IMR-90 (cell line): ENCODE data around the gene C1QTNF3. TPM values are rescaled to one million over a fixed set of nuclear protein-coding genes. Genes with fewer than 3 reads are reported as not detected.

Source experiments
- ATAC-seq: fragments of 200-7000 bp; cut with Tn5 transposase; 2 replicates; pipeline ENCODE4 v1.9.1; 2020; ENCODE audit warnings: low read depth, mild to moderate bottlenecking, moderate library complexity
- BruUV-seq: library from RNA; stranded (reverse); fragments of 400-500 nt; replicated peaks from 2 replicates; lab custom pipeline; 2021; lab: Mats Ljungman, UMichigan
- CTCF ChIA-PET: fragments of 300-600 bp; formaldehyde crosslinking; extraction: SDS; loops from one replicate; lab custom pipeline; 2021; ENCODE audit warnings: antibody characterized with exemption; lab: Yijun Ruan, JAX
- POLR2A ChIA-PET: fragments of 300-600 bp; sonication (Branson Sonifier 250); formaldehyde crosslinking; loops from one replicate; lab custom pipeline; 2022; ENCODE audit warnings: antibody characterized with exemption; ENCODE audit not compliant: unreplicated experiment; lab: Charles Lee
- DNase-seq: peaks from one replicate; pipeline ENCODE4 v3.0.0; 2013
- H2AFZ ChIP-seq: replicated peaks from 2 replicates; pipeline ENCODE3; 2013; ENCODE audit warnings: low read length, mild to moderate bottlenecking; ENCODE audit not compliant: poor library complexity
- H2AK5ac ChIP-seq: 2 replicates; pipeline ENCODE4 v1.6.1; 2013; ENCODE audit warnings: low read depth, low read length, inconsistent platforms
- H2AK9ac ChIP-seq: replicated peaks from 2 replicates; pipeline ENCODE3; 2013; ENCODE audit warnings: mild to moderate bottlenecking, low read depth, low read length, moderate library complexity; ENCODE audit not compliant: poor library complexity
- H2BK120ac ChIP-seq: 2 replicates; pipeline ENCODE4 v1.6.1; 2013; ENCODE audit warnings: low read depth, low read length, inconsistent platforms
- H2BK15ac ChIP-seq: 3 replicates; pipeline ENCODE4 v1.6.1; 2013; ENCODE audit warnings: low read depth, low read length, inconsistent platforms
- H2BK20ac ChIP-seq: 2 replicates; pipeline ENCODE4 v1.6.1; 2013; ENCODE audit warnings: low read depth, mild to moderate bottlenecking, inconsistent platforms, low read length, moderate library complexity
- H2BK5ac ChIP-seq: 2 replicates; pipeline ENCODE4 v1.6.1; 2013; ENCODE audit warnings: mild to moderate bottlenecking, low read depth, low read length, inconsistent platforms; ENCODE audit not compliant: poor library complexity, severe bottlenecking
- H3K14ac ChIP-seq: replicated peaks from 2 replicates; pipeline ENCODE4 v1.6.1; 2013; ENCODE audit warnings: low read depth, low read length, inconsistent platforms
- H3K18ac ChIP-seq: 2 replicates; pipeline ENCODE4 v1.6.1; 2013; ENCODE audit warnings: low read depth, low read length, control low read depth
- H3K23ac ChIP-seq: 2 replicates; pipeline ENCODE4 v1.6.1; 2013; ENCODE audit warnings: low read depth, low read length, inconsistent platforms
- H3K27ac ChIP-seq: 2 replicates; pipeline ENCODE4 v1.5.1; 2013; ENCODE audit warnings: mild to moderate bottlenecking, control low read depth, low read length; ENCODE audit not compliant: insufficient read depth
- H3K27me3 ChIP-seq: 2 replicates; pipeline ENCODE4 v1.6.1; 2013; ENCODE audit warnings: low read length; ENCODE audit not compliant: control insufficient read depth, insufficient read depth
- H3K36me3 ChIP-seq: 2 replicates; pipeline ENCODE4 v1.6.1; 2013; ENCODE audit warnings: low read length, mixed read lengths; ENCODE audit not compliant: control insufficient read depth, insufficient read depth
- H3K4ac ChIP-seq: 2 replicates; pipeline ENCODE4 v1.6.1; 2013; ENCODE audit warnings: low read depth, low read length, inconsistent platforms
- H3K4me1 ChIP-seq: 2 replicates; pipeline ENCODE4 v1.6.1; 2013; ENCODE audit warnings: low read length, mixed read lengths; ENCODE audit not compliant: control insufficient read depth, insufficient read depth
- H3K4me2 ChIP-seq: 2 replicates; pipeline ENCODE4 v1.6.1; 2013; ENCODE audit warnings: low read depth, mild to moderate bottlenecking, control low read depth, low read length, moderate library complexity
- H3K4me3 ChIP-seq: 2 replicates; pipeline ENCODE4 v1.5.1; 2013; ENCODE audit warnings: low read depth, mild to moderate bottlenecking, control low read depth, low read length, moderate library complexity; ENCODE audit not compliant: insufficient read depth
- H3K56ac ChIP-seq: 2 replicates; pipeline ENCODE4 v1.6.1; 2013; ENCODE audit warnings: low read length, inconsistent platforms; ENCODE audit not compliant: insufficient read depth; ENCODE audit errors: extremely low read depth
- H3K79me1 ChIP-seq, 2 experiments: 2 replicates each; pipeline ENCODE4 v1.6.1; 2013; ENCODE audit warnings: low read length in 2 of 2, inconsistent platforms in 1 of 2, low read depth in 1 of 2
- H3K9ac ChIP-seq: 2 replicates; pipeline ENCODE4 v1.6.1; 2013; ENCODE audit warnings: low read depth, low read length, control low read depth
- H3K9me1 ChIP-seq: 2 replicates; pipeline ENCODE4 v1.6.1; 2013; ENCODE audit warnings: low read length, inconsistent platforms; ENCODE audit not compliant: insufficient read depth
- H3K9me3 ChIP-seq: 2 replicates; pipeline ENCODE4 v1.6.1; 2013; ENCODE audit warnings: low read length; ENCODE audit not compliant: control insufficient read depth, insufficient read depth
- H4K20me1 ChIP-seq: 2 replicates; pipeline ENCODE4 v1.6.1; 2013; ENCODE audit warnings: low read length, inconsistent platforms; ENCODE audit not compliant: insufficient read depth
- H4K5ac ChIP-seq: 2 replicates; pipeline ENCODE4 v1.6.1; 2013; ENCODE audit warnings: mild to moderate bottlenecking, low read depth, low read length, control low read depth
- H4K8ac ChIP-seq, 2 experiments: 2 replicates each; pipeline ENCODE4 v1.6.1; 2013; ENCODE audit warnings: low read depth in 2 of 2, low read length in 2 of 2, control low read depth in 1 of 2, inconsistent platforms in 1 of 2
- H4K91ac ChIP-seq: 2 replicates; pipeline ENCODE4 v1.6.1; 2013; ENCODE audit warnings: low read depth, low read length, inconsistent platforms; ENCODE audit not compliant: insufficient read depth
- BHLHE40 ChIP-seq: fragments of 150-350 bp; IDR thresholded peaks from 2 replicates; pipeline ENCODE4 v1.6.1; 2016; ENCODE audit warnings: mild to moderate bottlenecking, low read depth, low read length
- CEBPB ChIP-seq: IDR thresholded peaks from 2 replicates; pipeline ENCODE4 v1.6.1; 2012; ENCODE audit warnings: low read depth, low read length, improper control_type of control experiment
- CHD1 ChIP-seq: IDR thresholded peaks from 2 replicates; pipeline ENCODE4 v1.6.1; 2012; ENCODE audit warnings: low read depth, low read length, improper control_type of control experiment
- FOS ChIP-seq: fragments of 150-350 bp; IDR thresholded peaks from 2 replicates; pipeline ENCODE4 v1.6.1; 2016; ENCODE audit warnings: low read depth, low read length
- MAFK ChIP-seq: IDR thresholded peaks from 2 replicates; pipeline ENCODE4 v1.6.1; 2012; ENCODE audit warnings: low read depth, low read length, improper control_type of control experiment
- MAZ ChIP-seq: IDR thresholded peaks from 2 replicates; pipeline ENCODE4 v1.6.1; 2012; ENCODE audit warnings: low read depth, mild to moderate bottlenecking, low read length, improper control_type of control experiment, moderate library complexity, borderline replicate concordance
- NFE2L2 ChIP-seq: fragments of 150-350 bp; IDR thresholded peaks from 2 replicates; pipeline ENCODE4 v1.6.1; 2016; ENCODE audit warnings: low read depth, mild to moderate bottlenecking, low read length
- POLR2A ChIP-seq: IDR thresholded peaks from 2 replicates; pipeline ENCODE4 v1.6.1; 2012; ENCODE audit warnings: mild to moderate bottlenecking, low read depth, low read length
- RAD21 ChIP-seq: IDR thresholded peaks from 2 replicates; pipeline ENCODE4 v1.6.1; 2012; ENCODE audit warnings: low read length, improper control_type of control experiment
- RCOR1 ChIP-seq: IDR thresholded peaks from 2 replicates; pipeline ENCODE4 v1.6.1; 2012; ENCODE audit warnings: mild to moderate bottlenecking, low read length, improper control_type of control experiment; ENCODE audit not compliant: insufficient replicate concordance
- RFX5 ChIP-seq: IDR thresholded peaks from 2 replicates; pipeline ENCODE4 v1.8.0; 2012; ENCODE audit warnings: low read depth, mild to moderate bottlenecking, low read length, moderate library complexity
- SMC3 ChIP-seq: fragments of 150-350 bp; IDR thresholded peaks from 2 replicates; pipeline ENCODE4 v1.6.1; 2016; ENCODE audit warnings: low read depth, mild to moderate bottlenecking, antibody characterized with exemption, low read length, moderate library complexity
- USF2 ChIP-seq: fragments of 150-350 bp; IDR thresholded peaks from 2 replicates; pipeline ENCODE4 v1.6.1; 2017; ENCODE audit warnings: mild to moderate bottlenecking, antibody characterized with exemption, low read length, low read depth
- WGBS, 2 experiments: methylation state at CpG; one replicate each; pipeline versions ENCODE4 v1.1.5 to v1.1.7; 2013; ENCODE audit warnings: missing lambda C conversion rate in 2 of 2; ENCODE audit not compliant: insufficient read length in 1 of 2; ENCODE audit errors: extremely low coverage in 2 of 2; 5-methylcytosine and 5-hydroxymethylcytosine counted together
- dilution Hi-C: fragments of 300-500 bp; cut with HindIII; formaldehyde crosslinking; loops from one replicate; pipeline ENCODE4 v1.14.3; 2018; ENCODE audit warnings: low sequenced_read_pairs; ENCODE audit not compliant: unreplicated experiment
- in situ Hi-C: fragments of 300-500 bp; cut with MboI; formaldehyde crosslinking; loops from 3 replicates; pipeline ENCODE4 v1.14.3; 2019; ENCODE audit warnings: low sequenced_read_pairs, inconsistent platforms, mixed read lengths
- intact Hi-C: fragments of 100-400 bp; cut with micrococcal nuclease; formaldehyde crosslinking; loops from 2 replicates; pipeline ENCODE4 v1.10.0; 2022
- polyA plus RNA-seq, 3 experiments: library from polyadenylated mRNA; depleted of rRNA; stranded (reverse); fragments of >200 nt; gene quantifications; 2 replicates each; pipeline ENCODE4 v1.2.3, GENCODE V29; 2012; ENCODE audit warnings: low replicate concordance in 1 of 3
- total RNA-seq: library from RNA; depleted of rRNA; stranded (reverse); fragments of >200 nt; gene quantifications from 2 replicates; pipeline ENCODE4 v1.2.3, GENCODE V29; 2012
- TF ChIP-seq, protein P1 (sequence below): conservative IDR thresholded peaks from 2 replicates; pipeline ENCODE4 v1.5.1; 2012; ENCODE audit warnings: mild to moderate bottlenecking, low read depth, low read length, improper control_type of control experiment
- TF ChIP-seq, protein P2 (sequence below): fragments of 150-350 bp; IDR thresholded peaks from 2 replicates; pipeline ENCODE4 v1.6.1; 2016; ENCODE audit warnings: low read depth, mild to moderate bottlenecking, low read length, moderate library complexity, borderline replicate concordance

The C1QTNF3 gene
- total and polyA plus RNA-seq, 2 of the 4 experiments (the other 2 are of a cell fraction) = 1.0 to 1.4 TPM

- H3K9me3 ChIP-seq = no peaks in the 10 kb centered on the region
- CTCF ChIA-PET = interaction anchor here (1.5 kb wide), 1 partner anchor 8 kb away, joined by 7 read pairs; no protein-coding TSS in a partner anchor
- BruUV-seq = no TSS peak
Measured at GRCh38 chr5:34005211-34005610, 37.8 kb downstream of the C1QTNF3 start.

More at GRCh38 chr5:34005211-34005610, 37.8 kb downstream of the C1QTNF3 start:
- no peak for TF ChIP-seq RFX5
- TF ChIP-seq RCOR1 = no peak
- no peak for TF ChIP-seq USF2
- TF ChIP-seq, protein P1, sequence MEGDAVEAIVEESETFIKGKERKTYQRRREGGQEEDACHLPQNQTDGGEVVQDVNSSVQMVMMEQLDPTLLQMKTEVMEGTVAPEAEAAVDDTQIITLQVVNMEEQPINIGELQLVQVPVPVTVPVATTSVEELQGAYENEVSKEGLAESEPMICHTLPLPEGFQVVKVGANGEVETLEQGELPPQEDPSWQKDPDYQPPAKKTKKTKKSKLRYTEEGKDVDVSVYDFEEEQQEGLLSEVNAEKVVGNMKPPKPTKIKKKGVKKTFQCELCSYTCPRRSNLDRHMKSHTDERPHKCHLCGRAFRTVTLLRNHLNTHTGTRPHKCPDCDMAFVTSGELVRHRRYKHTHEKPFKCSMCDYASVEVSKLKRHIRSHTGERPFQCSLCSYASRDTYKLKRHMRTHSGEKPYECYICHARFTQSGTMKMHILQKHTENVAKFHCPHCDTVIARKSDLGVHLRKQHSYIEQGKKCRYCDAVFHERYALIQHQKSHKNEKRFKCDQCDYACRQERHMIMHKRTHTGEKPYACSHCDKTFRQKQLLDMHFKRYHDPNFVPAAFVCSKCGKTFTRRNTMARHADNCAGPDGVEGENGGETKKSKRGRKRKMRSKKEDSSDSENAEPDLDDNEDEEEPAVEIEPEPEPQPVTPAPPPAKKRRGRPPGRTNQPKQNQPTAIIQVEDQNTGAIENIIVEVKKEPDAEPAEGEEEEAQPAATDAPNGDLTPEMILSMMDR = no peak
- TF ChIP-seq CHD1 = no peak
- TF ChIP-seq FOS = no peak
- TF ChIP-seq RAD21 = no peak
- no peak for TF ChIP-seq POLR2A
- TF ChIP-seq, protein P2, sequence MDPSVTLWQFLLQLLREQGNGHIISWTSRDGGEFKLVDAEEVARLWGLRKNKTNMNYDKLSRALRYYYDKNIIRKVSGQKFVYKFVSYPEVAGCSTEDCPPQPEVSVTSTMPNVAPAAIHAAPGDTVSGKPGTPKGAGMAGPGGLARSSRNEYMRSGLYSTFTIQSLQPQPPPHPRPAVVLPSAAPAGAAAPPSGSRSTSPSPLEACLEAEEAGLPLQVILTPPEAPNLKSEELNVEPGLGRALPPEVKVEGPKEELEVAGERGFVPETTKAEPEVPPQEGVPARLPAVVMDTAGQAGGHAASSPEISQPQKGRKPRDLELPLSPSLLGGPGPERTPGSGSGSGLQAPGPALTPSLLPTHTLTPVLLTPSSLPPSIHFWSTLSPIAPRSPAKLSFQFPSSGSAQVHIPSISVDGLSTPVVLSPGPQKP = no peak
- TF ChIP-seq NFE2L2 = no peak
- no peak for TF ChIP-seq CEBPB
- TF ChIP-seq BHLHE40 = no peak
- no peak for TF ChIP-seq MAZ
- no peak for TF ChIP-seq MAFK
- no peak for TF ChIP-seq SMC3
- H4K5ac ChIP-seq = no peak overlapping the region
- no peak overlapping the region for H3K14ac ChIP-seq
- no peak overlapping the region for H3K23ac ChIP-seq
- no peak overlapping the region for H2BK120ac ChIP-seq
- no peak overlapping the region for H3K4me3 ChIP-seq
- no peak overlapping the region for H2AFZ ChIP-seq
- H3K27me3 ChIP-seq = no peaks in the 10 kb centered on the region
- H4K91ac ChIP-seq = no peak overlapping the region
- no peak overlapping the region for H3K9ac ChIP-seq
- no peak overlapping the region for H2BK5ac ChIP-seq
- no peak overlapping the region for H2BK15ac ChIP-seq
- peaks cover 4% of the 10 kb centered on the region; the same call in 1 of the 2 replicates for H3K36me3 ChIP-seq
- no CpG with 5 or more reads among the region's 4 CpGs for WGBS, 2 experiments
- H2AK9ac ChIP-seq = no peak overlapping the region
- DNase-seq (peak; percentile 43), ATAC-seq (no peak)
- H4K20me1 ChIP-seq = no peaks in the 10 kb centered on the region
- H4K8ac ChIP-seq = no peak overlapping the region
- peaks cover 8% of the 10 kb centered on the region; the same call in 1 of the 2 replicates for H3K9me1 ChIP-seq
- dilution Hi-C loops (no loop called here), in situ Hi-C loops (no loop called here), intact Hi-C loops (no loop called here)
- no peak overlapping the region for H2AK5ac ChIP-seq
- peaks cover 12% of the 10 kb centered on the region for H3K4me1 ChIP-seq
- no peak overlapping the region for H3K27ac ChIP-seq
- POLR2A ChIA-PET = interaction anchor here (0.5 kb wide), 1 partner anchor 29 kb away, joined by 3 read pairs; no protein-coding TSS in a partner anchor
- no peak overlapping the region for H3K18ac ChIP-seq
- no peak overlapping the region for H3K56ac ChIP-seq
- H3K79me1 ChIP-seq = peaks cover 15 to 22% of the 10 kb centered on the region in 2 experiments; a peak in 3 of 4 replicates
- no peak overlapping the region for H2BK20ac ChIP-seq
- H3K4me2 ChIP-seq = no peak overlapping the region
- H3K4ac ChIP-seq = no peak overlapping the region
